SU-DHL-6 (cell line): ENCODE results near the gene ZFR2.

ENCODE experiments used
- EZH2phosphoT487 ChIP-seq: fragments of 200-600 bp; sonication (generic), shearing (Covaris generic); conservative IDR thresholded peaks from 2 replicates; pipeline ENCODE4 v1.6.1; 2018; ENCODE audit warnings: mild to moderate bottlenecking, antibody characterized with exemption, low read length, moderate library complexity, mixed read lengths
- TF ChIP-seq, protein P1 (sequence below): fragments of 200-600 bp; sonication (generic); IDR thresholded peaks from one replicate; pipeline ENCODE4 v1.5.1; 2017; ENCODE audit warnings: antibody characterized with exemption, mild to moderate bottlenecking, low read length, moderate library complexity; ENCODE audit not compliant: insufficient read depth, poor library complexity, severe bottlenecking

DNA sequence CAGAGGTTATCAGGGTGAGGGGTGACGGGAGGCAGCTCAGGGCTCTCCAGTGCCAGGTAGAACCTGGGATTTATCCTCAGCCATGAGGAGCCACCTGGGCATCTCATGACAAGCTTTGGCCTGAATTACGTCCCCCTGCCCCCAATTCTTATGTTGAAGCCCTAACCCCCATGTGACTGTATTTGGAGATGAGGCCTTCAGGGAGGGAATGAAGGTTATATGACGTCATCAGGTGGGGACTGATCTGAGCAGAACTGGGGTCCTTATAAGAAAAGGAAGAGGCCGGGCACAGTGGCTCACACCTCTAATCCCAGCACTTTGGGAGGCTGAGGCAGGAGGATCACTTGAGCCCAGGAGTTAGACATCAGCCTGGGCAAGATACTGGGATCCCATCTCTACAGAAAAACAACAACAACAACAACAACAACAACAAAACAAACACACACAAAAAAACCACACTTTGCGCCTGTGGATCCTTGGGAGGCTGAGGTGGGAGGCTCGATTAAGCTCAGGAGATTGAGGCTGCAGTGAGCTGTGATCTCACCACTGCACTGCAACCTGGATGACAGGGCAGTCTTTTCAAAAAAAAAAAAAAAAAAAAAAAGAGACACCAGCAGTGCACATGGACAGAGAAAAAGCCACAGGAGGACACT, 18.4 kb downstream of the ZFR2 start:
- TF ChIP-seq, protein P1, sequence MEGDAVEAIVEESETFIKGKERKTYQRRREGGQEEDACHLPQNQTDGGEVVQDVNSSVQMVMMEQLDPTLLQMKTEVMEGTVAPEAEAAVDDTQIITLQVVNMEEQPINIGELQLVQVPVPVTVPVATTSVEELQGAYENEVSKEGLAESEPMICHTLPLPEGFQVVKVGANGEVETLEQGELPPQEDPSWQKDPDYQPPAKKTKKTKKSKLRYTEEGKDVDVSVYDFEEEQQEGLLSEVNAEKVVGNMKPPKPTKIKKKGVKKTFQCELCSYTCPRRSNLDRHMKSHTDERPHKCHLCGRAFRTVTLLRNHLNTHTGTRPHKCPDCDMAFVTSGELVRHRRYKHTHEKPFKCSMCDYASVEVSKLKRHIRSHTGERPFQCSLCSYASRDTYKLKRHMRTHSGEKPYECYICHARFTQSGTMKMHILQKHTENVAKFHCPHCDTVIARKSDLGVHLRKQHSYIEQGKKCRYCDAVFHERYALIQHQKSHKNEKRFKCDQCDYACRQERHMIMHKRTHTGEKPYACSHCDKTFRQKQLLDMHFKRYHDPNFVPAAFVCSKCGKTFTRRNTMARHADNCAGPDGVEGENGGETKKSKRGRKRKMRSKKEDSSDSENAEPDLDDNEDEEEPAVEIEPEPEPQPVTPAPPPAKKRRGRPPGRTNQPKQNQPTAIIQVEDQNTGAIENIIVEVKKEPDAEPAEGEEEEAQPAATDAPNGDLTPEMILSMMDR = no peak
- no peak for TF ChIP-seq EZH2phosphoT487
